Heart left ventricle (tissue), 13 donors: ENCODE results near the gene TRPC5OS.

Experiments
- POLR2A ChIP-seq, 2 donors: fragments of 450-650 bp; IDR thresholded peaks; one replicate each; pipeline ENCODE4 v1.6.1; 2017; ENCODE audit warnings: antibody characterized with exemption in 2 of 2, mild to moderate bottlenecking in 2 of 2, moderate library complexity in 2 of 2
- TF ChIP-seq, protein P1 (sequence below), 12 donors: fragments of 200-600 bp; sonication (generic) in 4 of 12; IDR thresholded peaks; one replicate each; pipeline versions ENCODE4 v1.5.0 to v1.8.0; 2018 to 2022; ENCODE audit warnings: antibody characterized with exemption in 12 of 12, mild to moderate bottlenecking in 5 of 12
- donor health status: ischemic (EF 13 %, LVEDD 7.1; RV severe dilation, severe dysfunction).
- donor health status: DM: no; HTN: yes; CAD: no.
- donor health status: DM: no; HTN: no; CAD: no.
- donor health status: ischemic (EF 25% LVEDD 6.9; RV normal size, moderate dysfunction).
- donor health status: ischemic (EF 25% LVEDD 5.7; RV mildly dilated, moderate dysfunction).
- donor health status: ischemic (EF 35%, LVEDD 5.7; RV mildly dilated, moderate dysfunction).
- donor health status: nonischemic (EF 11% LVEDD 7.7; RV severe dilation, severe dysfunction).
- donor health status: DM: yes; HTN: yes; CAD: no.
- donor health status: PGD.
- donor health status: ischemic (EF 29% LVEDD 5.4; RV normal size, mild dysfunction).
- donor health status: nonischemic (EF 23%, LVEDD 6.1; RV moderate dilation, normal function).

DNA sequence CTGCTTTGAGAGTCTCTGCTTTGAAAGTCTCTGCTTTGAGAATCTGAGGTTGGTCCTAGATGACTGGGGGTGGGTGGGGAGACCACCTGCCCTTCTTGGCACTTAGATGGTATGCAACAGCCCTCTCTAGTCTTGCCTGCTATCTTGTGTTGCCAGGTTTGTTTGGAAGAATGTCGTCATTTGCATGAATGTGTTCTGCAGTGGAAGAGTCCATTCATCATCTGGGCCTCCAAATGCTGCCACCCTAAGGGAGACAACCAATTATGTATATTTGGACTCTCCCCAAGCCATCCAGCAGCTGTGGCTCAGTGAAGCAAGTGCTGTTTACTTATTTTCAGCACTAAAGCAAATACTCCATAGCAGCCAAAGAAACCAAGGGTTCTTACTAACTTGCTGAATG is 44.6 kb upstream of the TRPC5OS start:
- TF ChIP-seq POLR2A (IDR thresholded peaks at IDR 0.05): no peak
- TF ChIP-seq, protein P1, sequence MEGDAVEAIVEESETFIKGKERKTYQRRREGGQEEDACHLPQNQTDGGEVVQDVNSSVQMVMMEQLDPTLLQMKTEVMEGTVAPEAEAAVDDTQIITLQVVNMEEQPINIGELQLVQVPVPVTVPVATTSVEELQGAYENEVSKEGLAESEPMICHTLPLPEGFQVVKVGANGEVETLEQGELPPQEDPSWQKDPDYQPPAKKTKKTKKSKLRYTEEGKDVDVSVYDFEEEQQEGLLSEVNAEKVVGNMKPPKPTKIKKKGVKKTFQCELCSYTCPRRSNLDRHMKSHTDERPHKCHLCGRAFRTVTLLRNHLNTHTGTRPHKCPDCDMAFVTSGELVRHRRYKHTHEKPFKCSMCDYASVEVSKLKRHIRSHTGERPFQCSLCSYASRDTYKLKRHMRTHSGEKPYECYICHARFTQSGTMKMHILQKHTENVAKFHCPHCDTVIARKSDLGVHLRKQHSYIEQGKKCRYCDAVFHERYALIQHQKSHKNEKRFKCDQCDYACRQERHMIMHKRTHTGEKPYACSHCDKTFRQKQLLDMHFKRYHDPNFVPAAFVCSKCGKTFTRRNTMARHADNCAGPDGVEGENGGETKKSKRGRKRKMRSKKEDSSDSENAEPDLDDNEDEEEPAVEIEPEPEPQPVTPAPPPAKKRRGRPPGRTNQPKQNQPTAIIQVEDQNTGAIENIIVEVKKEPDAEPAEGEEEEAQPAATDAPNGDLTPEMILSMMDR (IDR thresholded peaks at IDR 0.05): no peak
